Measurements from ENCODE around the gene CRIM1. TPM values are rescaled to one million over a fixed set of nuclear protein-coding genes. Genes with fewer than 3 reads are reported as not detected.
A peak's percentile ranks its signal among the peaks of the same experiment; 100 is the strongest.

CRIM1 gene
- total and polyA plus RNA-seq, 7 donors = 3.0 to 148 (median 55.6) TPM

DNA sequence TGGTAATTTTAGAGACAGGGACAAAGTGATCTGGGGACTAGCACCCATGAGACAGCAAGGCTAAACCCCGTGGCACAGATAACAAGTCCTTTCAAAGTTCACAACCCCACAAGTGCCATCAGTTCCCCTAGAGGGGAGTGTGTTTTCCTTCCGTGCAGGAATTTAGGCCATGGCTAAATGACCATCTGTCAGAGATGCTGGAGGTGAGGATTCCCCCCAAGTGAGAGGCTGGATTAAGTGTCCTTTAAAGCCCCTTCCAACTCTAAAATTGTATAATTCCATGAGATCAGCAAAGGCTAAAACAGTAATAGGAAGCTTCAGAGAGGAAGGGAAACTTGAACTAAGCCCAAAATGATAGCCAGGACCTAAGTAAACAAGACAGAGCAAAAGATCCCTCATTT is 233.7 kb downstream of the CRIM1 start:
- intact Hi-C loops (cut with DNase I) = no loop called here
- no peaks in the 10 kb centered on the region for H3K9me3 ChIP-seq
- WGBS, 2 donors = 76 to 81% methylated on average over 2 of the region's 2 CpGs
- H3K4me3 ChIP-seq = no peak overlapping the region
- TF ChIP-seq EP300 (IDR thresholded peaks at IDR 0.05) (no peak), POLR2AphosphoS5 (IDR thresholded peaks at IDR 0.05) (no peak), POLR2A (IDR thresholded peaks at IDR 0.05) (no peak), CTCF (IDR thresholded peaks at IDR 0.05) (no peak)
- H3K36me3 ChIP-seq = peaks cover 0 to 13% (median 0%) of the 10 kb centered on the region in 4 donors
- H3K4me1 ChIP-seq = peaks cover 0 to 15% (median 3%) of the 10 kb centered on the region in 4 donors
- no peak for DNase-seq
- H3K27ac ChIP-seq = no peak overlapping the region
- no peaks in the 10 kb centered on the region for H3K27me3 ChIP-seq

DNA sequence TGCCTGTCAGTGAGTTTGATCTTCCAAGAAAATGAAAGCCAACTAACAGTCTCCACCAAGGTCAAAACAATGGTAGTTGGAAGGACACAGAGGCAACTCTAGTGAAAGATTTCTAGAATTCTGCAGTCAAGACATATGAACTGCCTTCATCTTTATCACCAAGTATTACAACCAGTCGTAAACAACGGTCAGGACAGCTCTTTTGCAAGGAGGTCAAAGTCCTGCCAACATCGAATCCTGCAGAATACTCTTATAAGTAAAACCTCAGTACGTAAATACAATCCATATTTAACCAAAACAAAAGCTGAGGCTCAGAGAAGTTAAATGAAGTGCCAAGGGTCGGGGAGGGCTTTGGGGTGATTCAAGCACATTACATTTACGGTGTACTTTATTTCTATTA is 239.3 kb downstream of the CRIM1 start:
- TF ChIP-seq POLR2AphosphoS5 (IDR thresholded peaks at IDR 0.05) = no peak
- TF ChIP-seq POLR2A (IDR thresholded peaks at IDR 0.05) = no peak
- TF ChIP-seq EP300 (IDR thresholded peaks at IDR 0.05) = no peak
- no peak for TF ChIP-seq CTCF (IDR thresholded peaks at IDR 0.05)
- Histone ChIP-seq H3K4me1 (peaks cover 0 to 43% (median 27%) of the 10 kb centered on the region in 4 donors), H3K27me3 (no peaks in the 10 kb centered on the region), H3K4me3 (no peak overlapping the region), H3K27ac (peak overlapping the region in 1 of 4 donors; percentile 6), H3K36me3 (peaks cover 0 to 6% (median 0%) of the 10 kb centered on the region in 4 donors), H3K9me3 (no peaks in the 10 kb centered on the region)
- DNase-seq = no peak
- intact Hi-C loops (cut with DNase I) = no loop called here
- WGBS, 2 donors = 13 to 75% methylated on average over 6 of the region's 6 CpGs

DNA sequence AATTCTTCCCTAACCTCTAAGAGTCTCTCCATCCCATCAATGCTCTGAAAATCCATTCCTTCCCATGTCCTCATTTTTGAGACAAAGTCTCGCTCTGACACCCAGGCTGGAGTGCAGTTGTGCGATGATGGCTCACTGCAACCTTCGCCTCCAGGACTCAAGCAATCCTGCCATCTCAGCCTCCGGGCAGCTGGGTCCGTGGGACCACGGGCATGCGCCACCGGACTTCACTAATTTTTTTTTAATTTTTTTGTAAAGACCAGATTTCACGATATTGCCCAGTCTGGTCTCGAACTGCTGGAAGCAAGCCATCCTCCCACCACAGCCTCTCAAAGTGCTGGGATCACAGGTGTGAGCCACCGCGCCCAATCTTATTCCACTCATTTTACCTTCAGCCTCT is 240.8 kb downstream of the CRIM1 start:
- intact Hi-C loops (cut with DNase I) = loop anchor here (2.0 kb wide), 1 partner anchor 242 kb away; the partner anchor contains the start of gene CRIM1
- Histone ChIP-seq H3K27ac (no peak overlapping the region), H3K9me3 (no peaks in the 10 kb centered on the region), H3K4me1 (peaks cover 0 to 36% (median 27%) of the 10 kb centered on the region in 4 donors), H3K27me3 (no peaks in the 10 kb centered on the region), H3K4me3 (peak overlapping the region in 1 of 4 donors; percentile 100), H3K36me3 (no peaks in the 10 kb centered on the region)
- no peak for DNase-seq
- 89 to 97% methylated on average over 12 of the region's 12 CpGs for WGBS, 2 donors
- TF ChIP-seq CTCF (IDR thresholded peaks at IDR 0.05) (no peak), POLR2AphosphoS5 (IDR thresholded peaks at IDR 0.05) (no peak), POLR2A (IDR thresholded peaks at IDR 0.05) (no peak), EP300 (IDR thresholded peaks at IDR 0.05) (no peak)

- intact Hi-C loops (cut with DNase I) = loop anchor here (2.0 kb wide), 1 partner anchor 242 kb away; the partner anchor contains the start of gene CRIM1
- peak overlapping the region; percentile 97 to 100 (median 98) for H3K27ac ChIP-seq
- H3K4me3 ChIP-seq = peak overlapping the region; percentile 92 to 100 (median 98)
- no peaks in the 10 kb centered on the region for H3K9me3 ChIP-seq
- H3K27me3 ChIP-seq = no peaks in the 10 kb centered on the region
- no peak for DNase-seq
- WGBS, 2 donors = 13 to 31% methylated on average over 19 of the region's 19 CpGs
- TF ChIP-seq EP300 (IDR thresholded peaks at IDR 0.05) (no peak), POLR2AphosphoS5 (IDR thresholded peaks at IDR 0.05) (no peak), CTCF (IDR thresholded peaks at IDR 0.05) (no peak), POLR2A (IDR thresholded peaks at IDR 0.05) (no peak)
- no peaks in the 10 kb centered on the region for H3K36me3 ChIP-seq
- H3K4me1 ChIP-seq = peaks cover 0 to 36% (median 27%) of the 10 kb centered on the region in 4 donors
These were observed 241.5 kb downstream of the CRIM1 start for GRCh38 chr2:36597003-36597531.
